Stimulated activated CD4-positive, alpha-beta T cell treated with anti-CD3 and anti-CD28 coated beads, Interleukin-4, amount 100 ng/mL, for 4 hours (primary cell): Measurements from ENCODE around the gene TCFL5.
"Not testable (repeated sequence)": the region's sequence is repeated elsewhere in the genome, so short reads cannot be mapped to it uniquely, and the experiment has no call there.

Experiments used
- DNase-seq, 2 experiments: peaks; one replicate each; pipeline ENCODE4 v3.0.0-alpha.2; 2020

Gene TCFL5

DNA sequence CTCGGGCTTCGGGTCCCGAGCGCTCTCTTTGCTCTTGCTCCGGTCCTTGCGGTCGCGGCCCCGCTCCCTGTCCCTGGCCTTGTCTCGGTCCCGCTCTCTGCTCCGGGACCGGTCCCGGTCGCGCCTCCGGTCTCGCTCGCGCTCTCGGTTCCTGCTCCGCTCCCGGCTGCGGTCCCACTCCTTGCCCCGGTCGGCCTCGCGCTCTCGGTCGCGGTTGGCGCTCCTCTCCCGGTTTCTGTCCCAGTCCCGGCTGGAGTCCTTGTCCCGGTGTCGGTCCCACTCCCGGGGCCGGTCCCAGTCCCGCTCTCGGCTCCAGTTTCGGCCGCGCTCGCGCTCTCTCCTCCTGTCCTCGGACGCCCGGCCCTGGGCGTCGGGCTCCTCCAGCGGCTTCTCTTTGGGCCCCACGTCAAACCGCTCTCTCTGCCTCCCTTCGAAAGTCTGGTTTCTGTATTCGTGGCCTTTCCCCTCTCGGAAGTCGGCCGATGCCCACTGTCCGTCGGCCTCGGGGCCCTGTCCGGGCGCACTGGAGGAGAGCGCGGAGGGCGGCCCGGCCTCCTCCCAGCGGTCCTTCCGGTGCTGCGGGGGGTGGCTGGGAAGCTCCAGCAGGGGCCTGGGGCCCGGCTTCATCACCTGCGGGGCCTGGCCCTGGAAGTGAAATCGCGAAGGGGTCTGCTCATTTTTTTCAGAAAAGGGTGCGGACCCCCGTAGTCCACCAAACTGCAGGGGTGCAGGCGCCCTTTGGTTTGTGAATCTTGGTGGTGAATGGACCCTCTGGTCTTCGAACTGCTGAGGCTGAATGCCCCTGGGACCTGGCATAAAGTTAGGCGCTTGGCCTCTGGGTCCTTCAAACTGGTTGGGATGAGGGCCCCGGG is 17.9 kb upstream of the TCFL5 start:
- no peak for DNase-seq

DNA sequence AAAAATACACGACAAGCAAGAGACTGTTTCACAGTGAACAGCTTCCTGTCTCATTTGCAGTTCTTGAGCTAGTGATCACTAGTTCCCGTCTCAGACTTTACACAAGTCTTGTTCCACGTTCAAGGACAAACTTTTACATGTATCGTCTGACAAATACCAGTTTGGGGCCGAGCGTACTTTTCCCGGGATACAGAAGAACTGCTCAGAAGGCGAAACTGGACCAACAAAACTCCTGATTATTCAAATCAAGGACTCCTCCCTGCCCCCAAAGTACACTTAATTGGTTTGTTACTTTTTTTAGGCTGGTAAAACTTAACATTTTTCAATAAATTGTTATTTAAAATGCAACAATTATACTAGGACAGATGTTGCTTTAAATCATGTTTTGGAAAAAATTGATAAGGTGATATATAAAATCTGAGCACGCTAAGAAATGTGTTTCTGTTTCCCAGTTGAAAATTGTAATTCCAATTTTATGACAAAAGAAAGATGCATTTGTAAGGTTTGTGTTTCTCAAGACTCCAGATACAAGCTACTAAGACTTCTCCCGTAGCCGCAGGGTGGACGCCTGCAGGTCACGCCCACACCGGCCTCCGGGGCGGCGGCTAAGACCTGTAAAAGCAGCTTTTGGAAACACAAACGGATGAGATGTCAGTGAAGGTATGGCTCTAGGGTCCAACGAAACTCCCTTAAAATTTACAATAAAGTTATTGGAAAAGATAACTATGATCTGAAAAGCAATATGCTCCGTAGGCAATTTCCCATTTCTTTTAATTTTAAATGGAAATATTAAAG is 16.8 kb upstream of the TCFL5 start:
- no peak for DNase-seq

DNA sequence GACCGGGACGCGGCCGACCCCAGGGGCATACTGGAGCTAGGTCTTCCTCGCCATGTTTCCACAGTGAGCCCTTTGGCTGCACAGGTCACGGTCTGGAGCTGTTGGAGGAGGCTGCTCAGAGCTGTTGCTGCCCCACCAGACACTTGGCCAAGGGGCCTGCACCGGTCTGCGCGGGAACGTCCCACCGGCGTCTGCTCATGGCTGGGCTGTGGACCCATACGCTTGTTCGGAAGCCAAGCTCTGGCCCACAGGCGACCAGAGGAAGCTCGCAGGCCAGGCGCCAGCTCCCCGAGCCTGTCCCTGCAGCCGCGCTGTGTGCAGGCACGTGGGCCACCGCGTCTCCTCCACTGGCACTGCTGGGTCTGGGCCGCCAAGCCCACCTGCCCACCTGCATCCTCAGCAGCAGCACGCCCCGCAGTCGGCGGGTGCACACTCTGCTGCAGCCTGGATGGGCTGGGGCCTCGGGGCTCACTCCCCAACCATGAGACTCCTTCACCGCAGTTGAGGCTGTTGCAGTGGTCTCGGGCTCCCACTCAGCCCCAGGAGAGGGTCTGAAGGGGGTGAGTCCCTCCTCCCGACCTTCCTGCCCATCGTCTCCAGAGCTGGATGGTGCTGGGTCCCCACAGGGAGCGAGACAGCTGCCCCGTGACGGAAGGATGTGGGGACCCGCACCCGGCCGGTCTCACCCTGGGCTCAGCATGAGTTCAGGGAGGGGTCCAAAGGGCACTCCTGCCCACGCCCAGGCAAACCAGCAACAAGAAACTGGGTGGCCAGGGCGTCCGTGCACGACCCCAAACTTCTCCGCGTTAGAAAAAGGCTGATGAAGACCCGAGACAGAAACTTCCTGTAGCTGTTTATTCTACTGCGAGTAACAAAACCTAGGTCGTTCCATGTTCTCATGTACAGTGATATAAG is 15.5 kb upstream of the TCFL5 start:
- no peak for DNase-seq

GRCh38 chr20:62876501-62876901 is 14.9 kb upstream of the TCFL5 start:
- no peak for DNase-seq

- DNase-seq = no peak
Measured at GRCh38 chr20:62875419-62876361, 14.1 kb upstream of the TCFL5 start.

DNA sequence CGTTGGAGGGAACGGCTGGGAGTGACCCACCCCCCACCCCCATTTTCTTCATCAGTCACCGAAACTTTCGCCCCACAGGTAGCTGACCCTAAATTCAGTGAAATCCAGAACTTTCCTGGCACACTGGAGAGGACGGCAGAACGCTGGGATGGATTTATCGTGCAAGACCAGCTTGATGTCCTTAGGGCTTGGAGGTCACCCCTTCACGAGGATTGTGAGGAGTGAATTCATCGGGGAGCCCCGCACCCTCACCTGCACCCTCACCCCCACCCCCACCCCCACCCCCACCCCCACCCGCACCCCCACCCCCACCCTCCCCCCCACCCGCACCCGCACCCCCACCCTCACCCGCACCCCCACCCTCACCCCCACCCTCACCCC is 13.3 kb upstream of the TCFL5 start:
- no peak for DNase-seq

GRCh38 chr20:62873681-62874031 is 12.0 kb upstream of the TCFL5 start:
- peak in 1 of 2 experiments; percentile 20 for DNase-seq

- DNase-seq = no peak
Measured at GRCh38 chr20:62873280-62873679, 11.7 kb upstream of the TCFL5 start.

DNA sequence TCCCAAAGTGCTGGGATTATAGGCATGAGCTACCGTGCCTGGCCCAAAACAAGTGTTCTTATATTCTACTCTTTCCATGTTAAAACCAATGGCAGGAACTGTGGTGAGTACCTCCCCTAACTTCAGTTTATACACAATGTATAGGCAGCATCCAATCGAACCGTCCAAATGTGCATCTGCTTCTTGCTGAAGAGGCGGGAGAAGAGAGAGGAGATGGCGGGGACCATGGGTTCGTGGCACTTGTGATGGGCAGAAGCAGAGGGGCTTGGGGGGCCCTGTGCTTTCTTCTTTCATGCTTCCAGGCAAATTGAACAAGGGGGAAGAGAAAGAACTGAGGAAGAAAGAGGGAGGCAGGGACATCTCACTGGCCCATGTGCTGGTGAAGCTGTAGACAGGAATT is 11.2 kb upstream of the TCFL5 start:
- DNase-seq = no peak

GRCh38 chr20:62872184-62872847 is 10.7 kb upstream of the TCFL5 start:
- DNase-seq = no peak

DNA sequence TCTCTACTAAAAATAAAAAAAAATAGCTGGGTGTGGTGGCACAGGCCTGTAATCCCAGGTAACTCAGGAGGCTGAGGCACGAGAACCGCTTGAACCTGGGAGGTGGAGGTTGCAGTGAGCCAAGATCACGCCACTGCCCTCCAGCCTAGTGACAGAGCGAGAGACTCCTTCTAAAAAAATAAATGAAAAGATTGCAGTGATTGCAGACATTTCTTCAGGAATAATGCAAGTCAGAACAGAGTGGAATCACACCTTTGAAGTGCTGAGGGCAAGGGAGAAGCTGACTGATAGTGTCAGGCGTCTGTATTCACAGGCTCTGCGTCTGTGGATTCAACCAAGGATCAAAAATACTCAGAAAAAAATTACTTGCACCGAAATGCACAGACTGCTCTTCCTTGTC is 2.6 kb upstream of the TCFL5 start:
- DNase-seq = no peak

DNA sequence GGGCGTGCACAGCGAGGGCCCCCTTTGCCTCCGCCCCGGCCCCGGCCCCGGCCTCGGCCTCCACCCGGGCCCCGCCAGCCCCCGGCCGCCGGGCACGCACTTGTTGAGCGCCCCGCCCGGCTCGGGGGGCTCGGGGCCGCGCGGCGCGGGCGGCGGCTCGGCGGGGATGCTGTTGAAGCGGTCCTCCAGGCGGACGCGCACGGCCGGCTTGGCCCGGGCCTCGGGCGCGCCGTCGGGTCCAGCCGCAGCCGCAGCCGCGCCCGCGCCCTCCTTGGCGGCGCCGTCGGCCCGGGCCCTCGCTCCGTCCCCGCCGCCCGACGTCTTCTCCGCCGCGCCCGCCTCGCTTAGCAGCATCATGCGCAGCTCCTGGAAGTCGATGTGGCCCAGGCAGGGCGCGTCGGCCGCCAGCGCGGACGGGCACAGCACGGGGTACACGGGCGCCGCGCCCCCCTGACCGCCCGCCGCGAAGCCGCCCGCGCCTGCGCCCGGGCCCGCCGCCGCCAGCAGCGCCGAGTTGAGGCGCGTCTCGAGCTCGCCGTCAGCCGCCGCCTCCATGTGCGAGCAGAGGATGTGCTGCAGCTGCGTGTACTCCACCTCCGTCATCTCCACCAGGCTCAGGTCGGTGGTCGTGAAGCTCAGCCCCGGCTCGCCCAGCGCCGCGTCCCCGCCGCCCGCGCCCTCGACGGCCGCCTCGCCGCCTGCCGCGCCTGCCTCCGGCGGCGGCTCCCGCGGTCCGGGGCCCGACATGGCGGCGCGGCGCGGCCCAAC is 514 bp downstream of the TCFL5 start:
- peak; percentile 24 to 29 for DNase-seq

GRCh38 chr20:62860391-62860923 is 1.2 kb downstream of the TCFL5 start:
- DNase-seq = no peak

- no peak for DNase-seq
Measured at GRCh38 chr20:62859721-62860120, 1.9 kb downstream of the TCFL5 start.

- DNase-seq = no peak
Measured at GRCh38 chr20:62858058-62858830, 3.4 kb downstream of the TCFL5 start.

DNA sequence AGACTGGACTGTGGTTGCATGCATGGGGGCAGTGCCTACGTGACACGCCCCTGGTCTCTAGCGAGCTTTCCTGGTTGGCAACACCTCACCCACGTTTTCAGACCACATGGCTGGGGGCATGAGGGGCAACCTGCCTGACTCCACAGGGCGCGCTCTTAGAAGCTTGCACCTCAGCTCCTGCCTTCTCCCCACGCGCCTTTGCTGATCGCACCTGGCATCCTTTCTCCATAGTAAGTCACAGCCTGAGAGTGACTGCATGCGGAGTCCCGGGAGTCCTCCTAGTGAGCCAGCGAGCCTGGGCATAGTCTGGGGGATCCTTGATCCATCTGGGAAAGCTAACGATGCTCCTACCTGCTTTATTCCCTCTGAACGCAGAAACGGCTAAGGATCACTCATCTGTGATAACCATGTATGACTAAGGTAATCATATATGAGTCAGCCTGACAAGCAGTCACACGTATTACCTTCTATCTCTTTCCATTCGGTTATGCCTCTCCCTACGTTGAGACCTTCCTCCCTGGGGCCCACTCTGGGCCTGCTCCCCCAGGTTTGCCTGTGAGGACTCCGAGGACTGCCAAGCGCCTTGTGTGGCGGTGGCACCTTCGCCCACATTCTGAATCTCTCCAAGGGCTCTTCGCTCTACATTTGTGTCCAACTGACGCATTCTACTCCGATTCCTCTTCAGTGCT is 4.5 kb downstream of the TCFL5 start:
- no peak for DNase-seq

DNA sequence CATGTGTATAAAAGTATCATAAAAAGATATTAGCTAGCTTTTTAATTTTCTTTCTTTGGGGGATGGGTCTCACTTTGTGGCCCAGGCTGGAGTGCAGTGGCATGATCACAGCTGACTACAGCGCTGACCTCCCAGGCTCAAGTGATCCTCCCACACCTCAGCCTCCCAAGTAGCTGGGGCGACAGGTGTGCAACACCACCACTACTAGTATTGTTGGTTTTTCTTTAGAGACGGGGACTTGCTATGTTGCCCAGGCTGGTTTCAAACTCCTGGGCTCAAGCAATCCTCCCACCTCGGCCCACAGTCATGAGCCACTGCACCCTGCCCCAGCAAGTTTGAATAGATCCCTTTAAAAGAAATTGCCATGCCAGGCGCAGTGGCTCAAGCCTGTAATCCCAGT is 6.5 kb downstream of the TCFL5 start:
- DNase-seq = no peak

DNA sequence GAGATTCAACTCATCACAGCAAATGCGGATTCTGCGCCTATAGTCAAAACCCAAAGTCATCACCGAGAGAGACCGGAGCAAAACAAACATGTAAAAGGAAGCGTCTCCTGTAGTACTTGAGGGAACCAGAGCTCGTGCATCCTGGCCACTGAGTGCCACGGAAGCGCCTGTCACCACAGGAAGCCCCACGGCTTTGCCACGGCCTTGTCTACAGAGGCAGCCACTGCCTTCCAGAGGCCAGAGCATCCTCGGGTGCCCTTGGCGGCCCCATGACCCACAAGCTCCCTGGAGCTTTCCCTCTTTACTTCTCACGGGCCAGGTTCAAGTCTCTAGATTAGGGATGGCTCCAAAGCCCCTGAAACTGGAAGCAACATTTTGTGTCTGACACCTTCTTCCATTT is 7.5 kb downstream of the TCFL5 start:
- DNase-seq = no peak

DNA sequence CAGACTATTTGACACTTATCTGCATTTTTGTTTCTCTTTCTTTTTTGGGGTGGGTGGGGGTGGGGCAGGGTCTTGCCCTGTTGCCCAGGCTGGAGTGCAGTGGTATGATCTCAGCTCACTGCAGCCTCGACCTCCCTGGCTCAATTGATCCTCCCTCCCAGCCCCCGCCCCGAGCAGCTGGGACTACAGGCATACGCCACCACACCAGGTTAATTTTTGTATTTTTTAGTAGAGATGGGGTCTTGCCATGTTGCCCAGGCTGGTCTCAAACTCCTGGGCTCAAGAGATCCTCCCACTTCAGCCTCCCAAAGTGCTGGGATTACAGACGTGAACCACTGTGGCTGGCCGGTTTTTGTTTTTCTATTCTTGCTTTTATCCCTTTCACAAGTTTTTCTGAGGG is 8.3 kb downstream of the TCFL5 start:
- not testable (repeated sequence) for DNase-seq
